Activated CD8-positive, alpha-beta T cell treated with anti-CD3 and anti-CD28 coated beads for 36 hours (primary cell): Measurements from ENCODE around the gene MCM10. TPM values are rescaled to one million over a fixed set of nuclear protein-coding genes. Genes with fewer than 3 reads are reported as not detected.

Experiments used
- ATAC-seq: fragments of 200-7000 bp; cut with Tn5 transposase; one replicate; pipeline ENCODE4 v1.10.0; 2021; ENCODE audit warnings: mild to moderate bottlenecking, moderate library complexity
- CTCF ChIA-PET: fragments of 350-600 bp; sonication (Branson Sonifier 250); formaldehyde crosslinking; loops from one replicate; lab custom pipeline; 2021; ENCODE audit warnings: antibody characterized with exemption; lab: Charles Lee
- POLR2A ChIA-PET: fragments of 350-600 bp; sonication (Branson Sonifier 250); formaldehyde crosslinking; loops from one replicate; lab custom pipeline; 2021; ENCODE audit warnings: antibody characterized with exemption; lab: Charles Lee
- DNase-seq: peaks from one replicate; pipeline ENCODE4 v3.0.0-alpha.2; 2020
- H3K27ac Mint-ChIP-seq: one replicate; pipeline ENCODE4 v1.8.0; 2021; ENCODE audit warnings: mild to moderate bottlenecking, mixed read lengths
- H3K27me3 Mint-ChIP-seq: one replicate; pipeline ENCODE4 v1.8.0; 2021; ENCODE audit warnings: mixed read lengths
- H3K36me3 Mint-ChIP-seq: one replicate; pipeline ENCODE4 v1.8.0; 2021; ENCODE audit warnings: low read depth, mixed read lengths
- H3K4me1 Mint-ChIP-seq: one replicate; pipeline ENCODE4 v1.8.0; 2021; ENCODE audit warnings: low read depth, mixed read lengths
- H3K4me3 Mint-ChIP-seq: one replicate; pipeline ENCODE4 v1.8.0; 2021; ENCODE audit warnings: mild to moderate bottlenecking, moderate library complexity, mixed read lengths
- H3K9me3 Mint-ChIP-seq: one replicate; pipeline ENCODE4 v1.8.0; 2021; ENCODE audit warnings: mixed read lengths
- CTCF ChIP-seq: fragments of 200-600 bp; IDR thresholded peaks from one replicate; pipeline ENCODE4 v1.8.0; 2022; ENCODE audit warnings: antibody characterized with exemption, mild to moderate bottlenecking
- intact Hi-C: fragments of 100-400 bp; cut with micrococcal nuclease; formaldehyde crosslinking; loops from one replicate; pipeline ENCODE4 v1.10.0; 2022
- total RNA-seq, 2 experiments: library from RNA; stranded (reverse); gene quantifications; one replicate each; pipeline ENCODE4 v1.2.3, GENCODE V29; 2021

Gene MCM10
- total RNA-seq, 2 experiments from 2014 or later = 65.4 to 69.0 TPM

- H3K27me3 Mint-ChIP-seq = no peaks in the 10 kb centered on the region
- intact Hi-C loops = no loop called here
- no peaks in the 10 kb centered on the region for H3K4me1 Mint-ChIP-seq
- ChIA-PET CTCF (interaction anchor here (1.3 kb wide), 1 partner anchor 40 kb away, joined by 3 read pairs; the partner anchor contains the start of gene OPTN), POLR2A (interaction anchor here (0.9 to 1.2 kb wide), 2 partner anchors 10 to 31 kb away, joined by 3 read pairs; no protein-coding TSS in a partner anchor)
- H3K27ac Mint-ChIP-seq = no peak overlapping the region
- no peak overlapping the region for H3K4me3 Mint-ChIP-seq
- ATAC-seq = no peak
- peaks cover 47% of the 10 kb centered on the region for H3K36me3 Mint-ChIP-seq
- peaks cover 8% of the 10 kb centered on the region for H3K9me3 Mint-ChIP-seq
- no peak for TF ChIP-seq CTCF
- DNase-seq = no peak
These were observed 21.7 kb upstream of the MCM10 start for GRCh38 chr10:13139676-13140075.

GRCh38 chr10:13140627-13141190, 20.6 kb upstream of the MCM10 start:
- H3K9me3 Mint-ChIP-seq = peaks cover 15% of the 10 kb centered on the region
- ATAC-seq = no peak
- TF ChIP-seq CTCF = no peak
- DNase-seq = no peak
- H3K36me3 Mint-ChIP-seq = peaks cover 43% of the 10 kb centered on the region
- H3K4me3 Mint-ChIP-seq = no peak overlapping the region
- intact Hi-C loops = no loop called here
- CTCF ChIA-PET = no interaction called here
- no peaks in the 10 kb centered on the region for H3K27me3 Mint-ChIP-seq
- POLR2A ChIA-PET = interaction anchor here (1.2 kb wide), 1 partner anchor 11 kb away, joined by 3 read pairs; no protein-coding TSS in a partner anchor
- no peaks in the 10 kb centered on the region for H3K4me1 Mint-ChIP-seq
- H3K27ac Mint-ChIP-seq = no peak overlapping the region

- H3K27me3 Mint-ChIP-seq = no peaks in the 10 kb centered on the region
- H3K4me1 Mint-ChIP-seq = no peaks in the 10 kb centered on the region
- ChIA-PET CTCF (no interaction called here), POLR2A (no interaction called here)
- no peak overlapping the region for H3K27ac Mint-ChIP-seq
- H3K4me3 Mint-ChIP-seq = no peak overlapping the region
- ATAC-seq (no peak), DNase-seq (no peak)
- intact Hi-C loops = no loop called here
- H3K9me3 Mint-ChIP-seq = peaks cover 22% of the 10 kb centered on the region
- H3K36me3 Mint-ChIP-seq = peaks cover 31% of the 10 kb centered on the region
- no peak for TF ChIP-seq CTCF
These were observed 17.6 kb upstream of the MCM10 start for GRCh38 chr10:13143766-13144165.

GRCh38 chr10:13144814-13145213, 16.5 kb upstream of the MCM10 start:
- no peak overlapping the region for H3K4me3 Mint-ChIP-seq
- intact Hi-C loops = no loop called here
- no peaks in the 10 kb centered on the region for H3K27me3 Mint-ChIP-seq
- POLR2A ChIA-PET = no interaction called here
- H3K4me1 Mint-ChIP-seq = no peaks in the 10 kb centered on the region
- H3K27ac Mint-ChIP-seq = no peak overlapping the region
- no peak for TF ChIP-seq CTCF
- H3K9me3 Mint-ChIP-seq = peaks cover 22% of the 10 kb centered on the region
- peaks cover 29% of the 10 kb centered on the region for H3K36me3 Mint-ChIP-seq
- CTCF ChIA-PET = no interaction called here
- ATAC-seq (no peak), DNase-seq (no peak)

GRCh38 chr10:13146379-13146778, 15.0 kb upstream of the MCM10 start:
- Mint-ChIP-seq H3K4me1 (no peaks in the 10 kb centered on the region), H3K36me3 (peaks cover 19% of the 10 kb centered on the region), H3K4me3 (no peak overlapping the region), H3K27ac (no peak overlapping the region), H3K27me3 (no peaks in the 10 kb centered on the region), H3K9me3 (peaks cover 22% of the 10 kb centered on the region)
- CTCF ChIA-PET = no interaction called here
- no peak for DNase-seq
- POLR2A ChIA-PET = no interaction called here
- ATAC-seq = no peak
- TF ChIP-seq CTCF = no peak
- intact Hi-C loops = no loop called here
